Psoas muscle (tissue), 8 donors: ENCODE data around the gene ABCC1. TPM values are rescaled to one million over a fixed set of nuclear protein-coding genes. Genes with fewer than 3 reads are reported as not detected.

Experiments
- ATAC-seq, 4 donors: fragments of 200-7000 bp; cut with Tn5 transposase; one replicate each; pipeline ENCODE4 v1.9.1; 2020; ENCODE audit warnings: moderate library complexity in 3 of 4, mild to moderate bottlenecking in 2 of 4
- DNase-seq, 2 donors: peaks; one replicate each; pipeline ENCODE4 v3.0.0-alpha.2; 2020
- H3K27ac ChIP-seq: fragments of 200-600 bp; one replicate; pipeline ENCODE4 v1.8.0; 2022
- H3K27me3 ChIP-seq, 3 donors: fragments of 200-600 bp in 1 of 3; one replicate each; pipeline versions ENCODE4 v1.6.1 to v1.8.0; 2013 to 2022; ENCODE audit warnings: low read length in 2 of 3, mild to moderate bottlenecking in 2 of 3, moderate library complexity in 1 of 3; ENCODE audit not compliant: insufficient read depth in 3 of 3
- H3K36me3 ChIP-seq, 2 donors: fragments of 200-600 bp in 1 of 2; one replicate each; pipeline versions ENCODE4 v1.6.1 to v1.8.0; 2013 to 2022; ENCODE audit warnings: low read depth in 1 of 2, mild to moderate bottlenecking in 1 of 2, moderate library complexity in 1 of 2; ENCODE audit not compliant: insufficient read depth in 1 of 2
- H3K4me1 ChIP-seq: fragments of 200-600 bp; one replicate; pipeline ENCODE4 v1.8.0; 2022
- H3K4me3 ChIP-seq: fragments of 200-600 bp; one replicate; pipeline ENCODE4 v1.8.0; 2022; ENCODE audit warnings: mild to moderate bottlenecking
- H3K9me3 ChIP-seq: fragments of 200-600 bp; one replicate; pipeline ENCODE4 v1.8.0; 2022
- CTCF ChIP-seq: fragments of 200-600 bp; IDR thresholded peaks from one replicate; pipeline ENCODE4 v1.8.0; 2022; ENCODE audit warnings: antibody characterized with exemption
- WGBS, 3 donors: extraction: QIAGEN DNeasy Blood & Tissue Kit; methylation state at CpG; one replicate each; pipeline versions ENCODE4 v1.1.6 to v1.1.7; 2013; 5-methylcytosine and 5-hydroxymethylcytosine counted together
- intact Hi-C, 2 donors: fragments of 100-400 bp; cut with DNase I; formaldehyde crosslinking; loops; one replicate each; pipeline versions ENCODE4 v1.11.0 to v1.14.2; 2022
- polyA plus RNA-seq, 3 donors: library from polyadenylated mRNA; stranded (reverse); fragments of 200-250 nt; gene quantifications; one replicate each; pipeline ENCODE4 v1.2.3, GENCODE V29; 2013
- total RNA-seq, 4 donors: library from RNA; stranded (reverse); fragmentation: NEBNext Ultra II Directional in 2 of 4; extraction: Animal tissue kit (Norgen Biotek cat#: 25700) in 2 of 4; gene quantifications; one replicate each; pipeline versions ENCODE4 v1.2.1 to v1.2.4, GENCODE V29; 2021 to 2023
- donor health status: healthy with polysubstance abuse.
- donor health status: DM: no; HTN: no; CAD: no; lungs with moderate emphysema.
- donor health status: Bipolar disorder and iron deficiency.
- donor health status: healthy.
- donor health status: DM: yes; HTN: yes; CAD: no.
- donor health status: DM: no; HTN: no; CAD: no.
- donor health status: DM: no; HTN: no; CAD: no.
- donor health status: DM: yes; HTN: yes; CAD: no.

Gene ABCC1
- total and polyA plus RNA-seq, 7 donors, result 7.4 to 36.5 (median 20.5) TPM

- H3K4me1 ChIP-seq, result peaks cover 7% of the 10 kb centered on the region
- DNase-seq, result no peak
- no peaks in the 10 kb centered on the region for H3K27me3 ChIP-seq
- H3K4me3 ChIP-seq, result no peak overlapping the region
- TF ChIP-seq CTCF, result no peak
- no peak overlapping the region for H3K27ac ChIP-seq
- H3K9me3 ChIP-seq, result no peaks in the 10 kb centered on the region
- H3K36me3 ChIP-seq, result no peaks in the 10 kb centered on the region
- intact Hi-C loops, result loop anchor here in 1 of 2 donors (10.0 kb wide), 1 partner anchor 427 kb away; no protein-coding TSS in a partner anchor
- 41 to 63% (median 54%) methylated on average over 7 to 8 of the region's 8 CpGs for WGBS, 3 donors
- no peak for ATAC-seq
These were observed 242.2 kb downstream of the ABCC1 start for GRCh38 chr16:16191493-16192167.

Other genes with a start within 250 kb of the ABCC1 start
- gene MYH11, start 92.6 kb upstream of the ABCC1 start, total RNA-seq, result 10 to 100 TPM in 3 of 4 donors, 1 to 10 TPM in 1; 8.4 to 26.4 (median 15.2) TPM
- 10 to 100 TPM in 1 of 3 donors, 1 to 10 TPM in 2; 6.1 to 15.0 (median 8.0) TPM for gene MYH11, start 92.6 kb upstream of the ABCC1 start, polyA plus RNA-seq
- 10 to 100 TPM; 38.1 to 67.1 (median 56.0) TPM for gene CEP20, start 61.0 kb upstream of the ABCC1 start, total RNA-seq
- gene CEP20, start 61.0 kb upstream of the ABCC1 start, polyA plus RNA-seq, result 10 to 100 TPM; 33.0 to 98.9 (median 33.5) TPM